ENCODE measurements around the gene METTL1.

- no peak for TF ChIP-seq EZH2phosphoT487 (IDR thresholded peaks at IDR 0.05; ENCODE audit: borderline replicate concordance)
- TF ChIP-seq CTCF (conservative IDR thresholded peaks at IDR 0.05; ENCODE audit: low read length), result no peak
Measured at GRCh38 chr12:57767876-57768275, 4.0 kb downstream of the METTL1 start.

Measured in Loucy (cell line).